H1 (cell line): ENCODE measurements around the gene CPA3. TPM values are rescaled to one million over a fixed set of nuclear protein-coding genes. Genes with fewer than 3 reads are reported as not detected.

Source experiments
- CTCF ChIA-PET: fragments of 300-600 bp; sonication (Branson Sonifier 250); formaldehyde crosslinking; loops from one replicate; lab custom pipeline; 2021; ENCODE audit not compliant: partially characterized antibody; lab: Charles Lee
- POLR2A ChIA-PET: fragments of 300-600 bp; sonication (Branson Sonifier 250); formaldehyde crosslinking; loops from one replicate; lab custom pipeline; 2021; ENCODE audit warnings: inconsistent platforms; ENCODE audit not compliant: partially characterized antibody; lab: Charles Lee
- DNase-seq, 2 experiments: peaks; one replicate each; pipeline versions ENCODE4 v3.0.0 to v3.0.0-alpha.2; 2010 to 2022; ENCODE audit warnings: low spot score in 2 of 2, low read depth in 1 of 2, mixed read lengths in 1 of 2
- FAIRE-seq: peaks from 2 replicates; lab custom pipeline; 2011; peaks lifted over from hg19 to GRCh38; lab: Jason Lieb, UNC
- H2AFZ ChIP-seq: 2 replicates; pipeline ENCODE4 v1.8.1; 2012; ENCODE audit warnings: low read length, inconsistent platforms
- H2AK5ac ChIP-seq: 2 replicates; pipeline ENCODE4 v1.6.1; 2013; ENCODE audit warnings: low read depth, low read length
- H2BK120ac ChIP-seq: replicated peaks from 2 replicates; pipeline ENCODE3; 2013; ENCODE audit warnings: low read depth, low read length, inconsistent platforms
- H2BK12ac ChIP-seq: 2 replicates; pipeline ENCODE4 v1.6.1; 2013; ENCODE audit warnings: low read depth, low read length
- H2BK15ac ChIP-seq: 2 replicates; pipeline ENCODE4 v1.6.1; 2013; ENCODE audit warnings: low read length
- H2BK20ac ChIP-seq: 2 replicates; pipeline ENCODE4 v1.6.1; 2013; ENCODE audit warnings: low read length
- H2BK5ac ChIP-seq: 2 replicates; pipeline ENCODE4 v1.6.1; 2013; ENCODE audit warnings: low read depth, low read length
- H3K14ac ChIP-seq: 2 replicates; pipeline ENCODE4 v1.6.1; 2013; ENCODE audit warnings: inconsistent platforms; ENCODE audit not compliant: insufficient read length
- H3K18ac ChIP-seq: 2 replicates; pipeline ENCODE4 v1.6.1; 2013; ENCODE audit warnings: low read length; ENCODE audit errors: extremely low read depth
- H3K23ac ChIP-seq: 2 replicates; pipeline ENCODE4 v1.6.1; 2013; ENCODE audit warnings: inconsistent platforms; ENCODE audit not compliant: insufficient read length
- H3K23me2 ChIP-seq: 2 replicates; pipeline ENCODE4 v1.6.1; 2013; ENCODE audit warnings: low read depth, low read length
- H3K27ac ChIP-seq: 2 replicates; pipeline ENCODE4 v1.6.1; 2011; ENCODE audit warnings: low read depth, low read length, inconsistent platforms
- H3K27me3 ChIP-seq, 4 experiments: replicated peaks in 1 of 4; 1 replicate in 1 of 4; 2 replicates in 3 of 4; pipeline versions ENCODE4 v1.6.1 to v1.8.1; 2011 to 2013; ENCODE audit warnings: low read length in 3 of 4, mild to moderate bottlenecking in 3 of 4, inconsistent platforms in 2 of 4, mixed read lengths in 2 of 4, moderate library complexity in 1 of 4; ENCODE audit not compliant: control insufficient read depth in 3 of 4, insufficient read depth in 3 of 4; ENCODE audit errors: extremely low read depth in 1 of 4
- H3K36me3 ChIP-seq, 4 experiments: 2 replicates each; pipeline versions ENCODE4 v1.6.1 to v1.8.1; 2011 to 2013; ENCODE audit warnings: mild to moderate bottlenecking in 4 of 4, low read length in 3 of 4, moderate library complexity in 2 of 4, control low read depth in 1 of 4, inconsistent platforms in 1 of 4; ENCODE audit not compliant: insufficient read depth in 4 of 4, control insufficient read depth in 2 of 4
- H3K4ac ChIP-seq: replicated peaks from 2 replicates; pipeline ENCODE3; 2013; ENCODE audit warnings: low read length, low read depth, mixed read lengths, inconsistent platforms; ENCODE audit not compliant: insufficient read length
- H3K4me1 ChIP-seq, 4 experiments: replicated peaks in 1 of 4; 1 replicate in 1 of 4; 2 replicates in 3 of 4; pipeline versions ENCODE4 v1.6.1 to v1.8.1; 2011 to 2013; ENCODE audit warnings: low read length in 3 of 4, inconsistent platforms in 2 of 4, mixed read lengths in 1 of 4; ENCODE audit not compliant: insufficient read depth in 4 of 4, control insufficient read depth in 3 of 4
- H3K4me2 ChIP-seq, 2 experiments: 2 replicates each; pipeline versions ENCODE4 v1.6.1 to v1.8.1; 2011 to 2013; ENCODE audit warnings: low read depth in 2 of 2, low read length in 2 of 2, control low read depth in 1 of 2, inconsistent platforms in 1 of 2, mild to moderate bottlenecking in 1 of 2; ENCODE audit not compliant: insufficient read depth in 1 of 2
- H3K4me3 ChIP-seq, 4 experiments: fragments of 200-600, 300-600 bp in 1 of 4; sonication (generic), shearing (Covaris generic), sonication (Bioruptor Twin) in 1 of 4; 2 replicates each; pipeline versions ENCODE4 v1.5.1 to v1.8.1; 2011 to 2016; ENCODE audit warnings: low read length in 4 of 4, low read depth in 3 of 4, control low read depth in 2 of 4, inconsistent platforms in 2 of 4, mild to moderate bottlenecking in 2 of 4, mixed read lengths in 1 of 4, moderate library complexity in 1 of 4; ENCODE audit not compliant: insufficient read depth in 2 of 4; ENCODE audit errors: extremely low read depth in 1 of 4
- H3K56ac ChIP-seq: replicated peaks from 2 replicates; pipeline ENCODE3; 2013; ENCODE audit warnings: low read depth, mild to moderate bottlenecking, mixed read lengths, low read length, inconsistent platforms; ENCODE audit not compliant: insufficient read length
- H3K79me1 ChIP-seq: 2 replicates; pipeline ENCODE4 v1.6.1; 2013; ENCODE audit warnings: low read depth, low read length, control low read depth
- H3K79me2 ChIP-seq, 2 experiments: 2 replicates each; pipeline versions ENCODE4 v1.6.1 to v1.8.1; 2012 to 2013; ENCODE audit warnings: low read length in 2 of 2, mild to moderate bottlenecking in 2 of 2, inconsistent platforms in 1 of 2; ENCODE audit not compliant: insufficient read depth in 2 of 2, control insufficient read depth in 1 of 2
- H3K9ac ChIP-seq, 4 experiments: replicated peaks in 1 of 4; 1 replicate in 1 of 4; 2 replicates in 3 of 4; pipeline versions ENCODE4 v1.6.1 to v1.8.1; 2011 to 2013; ENCODE audit warnings: low read depth in 3 of 4, low read length in 3 of 4, control low read depth in 2 of 4, mild to moderate bottlenecking in 2 of 4, moderate library complexity in 2 of 4, inconsistent platforms in 1 of 4; ENCODE audit errors: extremely low read depth in 1 of 4
- H3K9me3 ChIP-seq, 2 experiments: 2 replicates each; pipeline versions ENCODE4 v1.6.1 to v1.8.1; 2012 to 2013; ENCODE audit warnings: mild to moderate bottlenecking in 2 of 2, moderate library complexity in 2 of 2, control low read depth in 1 of 2, inconsistent platforms in 1 of 2, low read depth in 1 of 2, low read length in 1 of 2, mixed read lengths in 1 of 2; ENCODE audit not compliant: insufficient read depth in 2 of 2
- H4K20me1 ChIP-seq, 2 experiments: replicated peaks in 1 of 2; 2 replicates each; pipeline versions ENCODE3 to v1.8.1; 2011 to 2013; ENCODE audit warnings: inconsistent platforms in 2 of 2, low read length in 2 of 2, mild to moderate bottlenecking in 1 of 2; ENCODE audit not compliant: insufficient read depth in 2 of 2, control insufficient read depth in 1 of 2
- H4K5ac ChIP-seq: 2 replicates; pipeline ENCODE4 v1.6.1; 2013; ENCODE audit warnings: low read length, low read depth, mixed read lengths, inconsistent platforms; ENCODE audit not compliant: insufficient read length
- H4K8ac ChIP-seq: 2 replicates; pipeline ENCODE4 v1.8.0; 2013; ENCODE audit warnings: mild to moderate bottlenecking, moderate library complexity, low read length, inconsistent platforms; ENCODE audit not compliant: insufficient read depth; ENCODE audit errors: extremely low read depth
- H4K91ac ChIP-seq: replicated peaks from 2 replicates; pipeline ENCODE3; 2013; ENCODE audit warnings: low read length, mixed read lengths, inconsistent platforms; ENCODE audit not compliant: insufficient read length
- BRCA1 ChIP-seq: IDR thresholded peaks from 2 replicates; pipeline ENCODE4 v1.6.1; 2012; ENCODE audit warnings: low read depth, low read length, improper control_type of control experiment
- CBX8 ChIP-seq: fragments of 300-800, 300-1000 bp; sonication (generic); IDR thresholded peaks from 2 replicates; pipeline ENCODE4 v1.7.1; 2016; ENCODE audit warnings: low read depth, low read length, borderline replicate concordance
- CEBPB ChIP-seq: IDR thresholded peaks from 2 replicates; pipeline ENCODE4 v1.6.1; 2012; ENCODE audit warnings: low read depth, low read length
- EP300 ChIP-seq, 2 experiments: IDR thresholded peaks; 1 replicate in 1 of 2; 2 replicates in 1 of 2; pipeline ENCODE4 v1.6.1; 2011 to 2012; ENCODE audit warnings: low read depth in 2 of 2, low read length in 2 of 2, mild to moderate bottlenecking in 2 of 2, borderline replicate concordance in 1 of 2, inconsistent platforms in 1 of 2, moderate library complexity in 1 of 2
- HDAC2 ChIP-seq, 2 experiments: fragments of 300-600 bp in 1 of 2; sonication (generic) in 1 of 2; IDR thresholded peaks; 2 replicates each; pipeline ENCODE4 v1.6.1; 2011 to 2012; ENCODE audit warnings: low read depth in 2 of 2, low read length in 2 of 2, mild to moderate bottlenecking in 2 of 2, moderate library complexity in 2 of 2, borderline replicate concordance in 1 of 2, inconsistent platforms in 1 of 2
- JUND ChIP-seq: IDR thresholded peaks from 2 replicates; pipeline ENCODE4 v1.6.1; 2011; ENCODE audit warnings: mild to moderate bottlenecking, improper control_type of control experiment, low read length
- PHF8 ChIP-seq: fragments of 200-600 bp; sonication (generic); conservative IDR thresholded peaks from 2 replicates; pipeline ENCODE4 v1.7.1; 2012; ENCODE audit warnings: low read depth, mild to moderate bottlenecking, inconsistent platforms, low read length, moderate library complexity
- RNF2 ChIP-seq: fragments of 200-900, 300-1000 bp; sonication (generic); IDR thresholded peaks from 2 replicates; pipeline ENCODE4 v1.7.1; 2016; ENCODE audit warnings: borderline replicate concordance, low read depth, mild to moderate bottlenecking, antibody characterized with exemption, low read length; ENCODE audit not compliant: poor library complexity, severe bottlenecking; ENCODE audit errors: missing control alignments
- SUZ12 ChIP-seq: fragments of 200-600 bp; sonication (generic); IDR thresholded peaks from 2 replicates; pipeline ENCODE4 v1.6.1; 2012; ENCODE audit warnings: mild to moderate bottlenecking, inconsistent platforms, low read length, moderate library complexity, mixed read lengths
- ZNF274 ChIP-seq: IDR thresholded peaks from 2 replicates; pipeline ENCODE4 v1.7.0; 2012; ENCODE audit warnings: low read length, borderline replicate concordance; ENCODE audit errors: extremely low read depth
- WGBS, 2 experiments: shearing (Covaris generic) in 1 of 2; methylation state at CpG; one replicate each; pipeline versions ENCODE4 v1.1.6 to v1.1.7; 2013 to 2015; ENCODE audit warnings: low lambda C conversion rate in 2 of 2, mixed read lengths in 2 of 2, inconsistent platforms in 1 of 2, low coverage in 1 of 2, missing lambda C conversion rate in 1 of 2; ENCODE audit not compliant: insufficient replicate concordance in 2 of 2, insufficient coverage in 1 of 2, insufficient read length in 1 of 2; ENCODE audit errors: extremely low coverage in 1 of 2, missing lambda C conversion rate in 1 of 2; 5-methylcytosine and 5-hydroxymethylcytosine counted together
- polyA plus RNA-seq, 7 experiments: library from polyadenylated mRNA; depleted of rRNA in 3 of 7; stranded (reverse) in 5 of 7; unstranded in 2 of 7; fragments of >200 nt in 5 of 7; fragments of 200-250 nt in 2 of 7; gene quantifications; 1 replicate in 5 of 7; 2 replicates in 1 of 7; 4 replicates in 1 of 7; pipeline versions ENCODE4 v1.2.1 to v1.2.3, GENCODE V29; 2011 to 2013; ENCODE audit warnings: missing spikeins in 2 of 7, mixed read lengths in 2 of 7
- total RNA-seq: library from RNA; stranded (reverse); fragmentation: NEBNext Ultra II Directional; extraction: Animal tissue kit (Norgen Biotek cat#: 25700); gene quantifications from 2 replicates; pipeline ENCODE4 v1.2.1, GENCODE V29; 2021
- TF ChIP-seq, protein P1 (sequence below), 3 experiments: IDR thresholded peaks; 1 replicate in 2 of 3; 2 replicates in 1 of 3; pipeline versions ENCODE4 v1.5.1 to v1.6.1; 2011; ENCODE audit warnings: low read length in 3 of 3, mild to moderate bottlenecking in 3 of 3, inconsistent platforms in 2 of 3, low read depth in 1 of 3, moderate library complexity in 1 of 3; ENCODE audit not compliant: insufficient read depth in 1 of 3; ENCODE audit errors: control extremely low read depth in 1 of 3

The CPA3 gene
- total and polyA plus RNA-seq, 2 of the 8 experiments (the other 6 are each of a cell fraction or from before 2014, with no cell fraction given), result not detected

DNA sequence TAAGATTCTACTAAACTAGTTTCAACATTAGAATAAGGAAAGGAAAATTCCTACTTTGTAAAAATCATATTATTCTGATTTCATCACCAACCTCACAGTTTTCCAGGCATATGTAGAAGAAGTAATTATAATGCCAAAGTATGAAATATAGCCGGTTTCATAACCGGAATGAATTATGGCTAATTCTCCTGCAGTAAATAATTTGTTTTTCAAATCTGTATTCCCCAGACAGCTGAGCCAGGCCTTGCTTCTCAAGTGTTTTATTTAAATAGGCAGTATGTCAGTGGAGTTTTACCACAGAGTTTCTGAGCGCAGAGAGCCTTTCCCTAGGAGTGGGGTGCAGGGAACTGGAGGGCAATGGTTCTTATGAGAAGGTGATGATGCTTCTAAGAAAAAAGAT lies 8.7 kb upstream of the CPA3 start:
- 95% methylated on average over 3 of the region's 3 CpGs; no CpG with 5 or more reads in 1 of the 2 experiments for WGBS, 2 experiments
- H2AFZ ChIP-seq, result no peak overlapping the region
- no peak overlapping the region for H4K5ac ChIP-seq
- ChIA-PET CTCF (interaction anchor here (1.9 kb wide), 1 partner anchor 27 kb away, joined by 3 read pairs; no protein-coding TSS in a partner anchor), POLR2A (no interaction called here)
- no peaks in the 10 kb centered on the region for H4K20me1 ChIP-seq
- no peak overlapping the region for H3K4me3 ChIP-seq
- H2AK5ac ChIP-seq, result no peak overlapping the region
- H3K79me1 ChIP-seq, result no peaks in the 10 kb centered on the region
- H3K9me3 ChIP-seq, result no peaks in the 10 kb centered on the region
- no peak for DNase-seq
- H3K9ac ChIP-seq, result no peak overlapping the region
- no peak overlapping the region for H3K4ac ChIP-seq
- no peak overlapping the region for H2BK12ac ChIP-seq
- H3K27ac ChIP-seq, result no peak overlapping the region
- H4K91ac ChIP-seq, result no peak overlapping the region
- no peak overlapping the region for H4K8ac ChIP-seq
- H3K56ac ChIP-seq, result no peak overlapping the region
- no peak overlapping the region for H2BK120ac ChIP-seq
- no peaks in the 10 kb centered on the region for H3K27me3 ChIP-seq
- no peaks in the 10 kb centered on the region for H3K4me1 ChIP-seq
- H3K4me2 ChIP-seq, result no peak overlapping the region
- no peaks in the 10 kb centered on the region for H3K79me2 ChIP-seq
- H2BK20ac ChIP-seq, result no peak overlapping the region
- H2BK15ac ChIP-seq, result no peak overlapping the region
- H3K18ac ChIP-seq, result no peak overlapping the region
- H3K23ac ChIP-seq, result no peak overlapping the region
- H3K36me3 ChIP-seq, result no peaks in the 10 kb centered on the region
- H3K23me2 ChIP-seq, result no peaks in the 10 kb centered on the region
- H3K14ac ChIP-seq, result no peak overlapping the region
- no peak for FAIRE-seq
- no peak overlapping the region for H2BK5ac ChIP-seq
- no peak for TF ChIP-seq BRCA1
- TF ChIP-seq EP300 (IDR thresholded peaks at IDR 0.05; ENCODE audit: borderline replicate concordance in 1 of 2, low read depth in 2 of 2, low read length in 2 of 2), result no peak
- TF ChIP-seq HDAC2 (IDR thresholded peaks at IDR 0.05; ENCODE audit: borderline replicate concordance in 1 of 2, low read depth in 2 of 2, low read length in 2 of 2), result no peak
- TF ChIP-seq CEBPB, result no peak
- TF ChIP-seq ZNF274, result no peak
- no peak for TF ChIP-seq JUND
- TF ChIP-seq, protein P1, sequence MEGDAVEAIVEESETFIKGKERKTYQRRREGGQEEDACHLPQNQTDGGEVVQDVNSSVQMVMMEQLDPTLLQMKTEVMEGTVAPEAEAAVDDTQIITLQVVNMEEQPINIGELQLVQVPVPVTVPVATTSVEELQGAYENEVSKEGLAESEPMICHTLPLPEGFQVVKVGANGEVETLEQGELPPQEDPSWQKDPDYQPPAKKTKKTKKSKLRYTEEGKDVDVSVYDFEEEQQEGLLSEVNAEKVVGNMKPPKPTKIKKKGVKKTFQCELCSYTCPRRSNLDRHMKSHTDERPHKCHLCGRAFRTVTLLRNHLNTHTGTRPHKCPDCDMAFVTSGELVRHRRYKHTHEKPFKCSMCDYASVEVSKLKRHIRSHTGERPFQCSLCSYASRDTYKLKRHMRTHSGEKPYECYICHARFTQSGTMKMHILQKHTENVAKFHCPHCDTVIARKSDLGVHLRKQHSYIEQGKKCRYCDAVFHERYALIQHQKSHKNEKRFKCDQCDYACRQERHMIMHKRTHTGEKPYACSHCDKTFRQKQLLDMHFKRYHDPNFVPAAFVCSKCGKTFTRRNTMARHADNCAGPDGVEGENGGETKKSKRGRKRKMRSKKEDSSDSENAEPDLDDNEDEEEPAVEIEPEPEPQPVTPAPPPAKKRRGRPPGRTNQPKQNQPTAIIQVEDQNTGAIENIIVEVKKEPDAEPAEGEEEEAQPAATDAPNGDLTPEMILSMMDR (IDR thresholded peaks at IDR 0.05; ENCODE audit: control extremely low read depth in 1 of 3, insufficient read depth in 1 of 3, low read depth in 1 of 3, low read length in 3 of 3), result no peak
- TF ChIP-seq PHF8, result no peak
- no peak for TF ChIP-seq SUZ12
- TF ChIP-seq CBX8, result no peak
- no peak for TF ChIP-seq RNF2
